ENCODE measurements around the gene CTSF. TPM values are rescaled to one million over a fixed set of nuclear protein-coding genes. Genes with fewer than 3 reads are reported as not detected.

Gene CTSF
- total RNA-seq, 1 experiment from 2014 or later, result 0.98 TPM

DNA sequence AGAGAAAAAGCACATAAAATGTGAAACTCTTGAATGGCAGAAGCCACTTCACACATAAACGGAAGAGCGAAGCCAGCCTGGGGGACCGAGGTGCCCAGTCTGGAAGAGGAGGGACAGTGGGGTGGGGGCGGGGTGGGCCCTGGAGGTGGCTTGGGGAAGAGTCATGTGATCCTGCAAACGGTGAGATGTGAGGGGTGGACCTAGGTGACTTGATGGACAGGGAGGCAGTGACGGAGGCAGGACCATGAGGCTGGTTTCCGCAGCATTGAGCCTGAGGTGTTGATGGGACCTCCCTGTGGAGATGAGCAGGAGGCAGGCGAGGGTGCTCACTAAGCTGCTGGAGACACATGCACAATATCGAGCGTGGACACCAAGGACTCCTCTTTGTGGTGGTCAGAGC is 39.3 kb downstream of the CTSF start:
- Histone ChIP-seq H3K79me1 (ENCODE audit: insufficient read depth, low read depth, low read length, poor library complexity, severe bottlenecking) (no peaks in the 10 kb centered on the region), H2AFZ (ENCODE audit: low read length) (no peak overlapping the region), H3T11ph (ENCODE audit: low read length) (no peak overlapping the region), H2AK5ac (ENCODE audit: insufficient read length, low read length) (no peak overlapping the region), H3K79me2 (ENCODE audit: insufficient read depth, low read length) (no peaks in the 10 kb centered on the region), H3K27ac (ENCODE audit: insufficient read length, low read depth, low read length) (no peak overlapping the region), H3K4ac (ENCODE audit: low read depth, low read length) (no peak overlapping the region), H4K91ac (ENCODE audit: insufficient read length, low read depth, low read length) (no peak overlapping the region), H2BK120ac (ENCODE audit: low read depth, low read length, poor library complexity, severe bottlenecking) (no peak overlapping the region), H3K9me3 (ENCODE audit: control insufficient read depth, low read depth, low read length) (no peaks in the 10 kb centered on the region), H3K27me3 (ENCODE audit: insufficient read depth, low read length) (no peaks in the 10 kb centered on the region), H3K4me1 (ENCODE audit: insufficient read depth, low read length) (no peaks in the 10 kb centered on the region), H2BK5ac (ENCODE audit: insufficient read length, low read length) (no peak overlapping the region), H4K20me1 (ENCODE audit: control insufficient read depth, insufficient read depth, insufficient read length) (no peaks in the 10 kb centered on the region), H3K18ac (ENCODE audit: insufficient read length, low read depth, low read length) (no peak overlapping the region), H3K23me2 (ENCODE audit: insufficient read length, low read depth, low read length, poor library complexity, severe bottlenecking) (no peaks in the 10 kb centered on the region), H2BK20ac (ENCODE audit: low read depth, low read length, poor library complexity, severe bottlenecking) (no peak overlapping the region), H2BK12ac (ENCODE audit: insufficient read length, low read depth, low read length) (no peak overlapping the region), H3K14ac (ENCODE audit: insufficient read depth, low read length) (no peak overlapping the region), H3K56ac (ENCODE audit: insufficient read length, low read depth, low read length) (no peak overlapping the region), H4K8ac (replicated peaks; ENCODE audit: insufficient read length, low read depth, low read length) (no peak overlapping the region), H4K5ac (ENCODE audit: insufficient read length, low read depth, low read length) (no peak overlapping the region), H3K9ac (ENCODE audit: extremely low read depth, insufficient read length, low read length) (no peak overlapping the region), H2BK15ac (ENCODE audit: low read depth, low read length) (no peak overlapping the region), H3K4me2 (ENCODE audit: insufficient read depth, insufficient read length, low read length) (no peak overlapping the region), H3K23ac (ENCODE audit: insufficient read length, low read depth, low read length) (no peak overlapping the region)
- Mint-ChIP-seq H3K4me3 (no peak overlapping the region), H3K9me3 (no peaks in the 10 kb centered on the region), H3K27me3 (ENCODE audit: low read depth) (no peaks in the 10 kb centered on the region), H3K27ac (peak overlapping the region in 2 of 3 experiments; percentile 17 to 76; a peak in 3 of 7 replicates), H3K4me1 (peaks cover 12 to 13% of the 10 kb centered on the region in 2 experiments), H3K36me3 (ENCODE audit: insufficient read depth in 1 of 3, low read depth in 3 of 3) (peaks cover 0 to 10% (median 9%) of the 10 kb centered on the region in 3 experiments; a peak in 5 of 7 replicates)
- WGBS (ENCODE audit: extremely low coverage, insufficient read length, low lambda C conversion rate), result no CpG with 5 or more reads among the region's 10 CpGs
- peak; percentile 60 for DNase-seq
- TF ChIP-seq, protein P1, sequence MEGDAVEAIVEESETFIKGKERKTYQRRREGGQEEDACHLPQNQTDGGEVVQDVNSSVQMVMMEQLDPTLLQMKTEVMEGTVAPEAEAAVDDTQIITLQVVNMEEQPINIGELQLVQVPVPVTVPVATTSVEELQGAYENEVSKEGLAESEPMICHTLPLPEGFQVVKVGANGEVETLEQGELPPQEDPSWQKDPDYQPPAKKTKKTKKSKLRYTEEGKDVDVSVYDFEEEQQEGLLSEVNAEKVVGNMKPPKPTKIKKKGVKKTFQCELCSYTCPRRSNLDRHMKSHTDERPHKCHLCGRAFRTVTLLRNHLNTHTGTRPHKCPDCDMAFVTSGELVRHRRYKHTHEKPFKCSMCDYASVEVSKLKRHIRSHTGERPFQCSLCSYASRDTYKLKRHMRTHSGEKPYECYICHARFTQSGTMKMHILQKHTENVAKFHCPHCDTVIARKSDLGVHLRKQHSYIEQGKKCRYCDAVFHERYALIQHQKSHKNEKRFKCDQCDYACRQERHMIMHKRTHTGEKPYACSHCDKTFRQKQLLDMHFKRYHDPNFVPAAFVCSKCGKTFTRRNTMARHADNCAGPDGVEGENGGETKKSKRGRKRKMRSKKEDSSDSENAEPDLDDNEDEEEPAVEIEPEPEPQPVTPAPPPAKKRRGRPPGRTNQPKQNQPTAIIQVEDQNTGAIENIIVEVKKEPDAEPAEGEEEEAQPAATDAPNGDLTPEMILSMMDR (conservative IDR thresholded peaks at IDR 0.05), result no peak
